ENCODE data around the gene IL1RAPL2.

DNA sequence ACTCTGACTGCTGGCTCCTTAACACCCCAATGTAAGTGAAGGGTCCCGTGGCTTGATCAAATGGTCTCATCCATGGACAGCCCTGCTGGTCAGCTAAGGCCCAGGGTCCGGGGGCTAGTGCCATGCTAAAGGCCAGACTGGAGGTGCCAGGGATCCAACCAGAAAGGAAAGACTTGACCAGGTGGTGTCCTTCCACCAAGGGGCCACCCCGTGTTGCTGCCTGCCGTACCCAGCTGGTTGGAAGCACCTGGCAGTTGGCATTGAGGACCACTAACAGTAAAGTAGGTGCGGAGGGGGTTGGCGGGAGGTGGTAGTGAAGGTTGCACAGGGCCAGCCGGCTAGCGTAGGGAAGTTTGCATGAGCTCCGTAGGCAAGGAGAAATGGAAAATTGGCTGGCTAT lies 1.7 kb upstream of the IL1RAPL2 start:
- TF ChIP-seq, protein P1, sequence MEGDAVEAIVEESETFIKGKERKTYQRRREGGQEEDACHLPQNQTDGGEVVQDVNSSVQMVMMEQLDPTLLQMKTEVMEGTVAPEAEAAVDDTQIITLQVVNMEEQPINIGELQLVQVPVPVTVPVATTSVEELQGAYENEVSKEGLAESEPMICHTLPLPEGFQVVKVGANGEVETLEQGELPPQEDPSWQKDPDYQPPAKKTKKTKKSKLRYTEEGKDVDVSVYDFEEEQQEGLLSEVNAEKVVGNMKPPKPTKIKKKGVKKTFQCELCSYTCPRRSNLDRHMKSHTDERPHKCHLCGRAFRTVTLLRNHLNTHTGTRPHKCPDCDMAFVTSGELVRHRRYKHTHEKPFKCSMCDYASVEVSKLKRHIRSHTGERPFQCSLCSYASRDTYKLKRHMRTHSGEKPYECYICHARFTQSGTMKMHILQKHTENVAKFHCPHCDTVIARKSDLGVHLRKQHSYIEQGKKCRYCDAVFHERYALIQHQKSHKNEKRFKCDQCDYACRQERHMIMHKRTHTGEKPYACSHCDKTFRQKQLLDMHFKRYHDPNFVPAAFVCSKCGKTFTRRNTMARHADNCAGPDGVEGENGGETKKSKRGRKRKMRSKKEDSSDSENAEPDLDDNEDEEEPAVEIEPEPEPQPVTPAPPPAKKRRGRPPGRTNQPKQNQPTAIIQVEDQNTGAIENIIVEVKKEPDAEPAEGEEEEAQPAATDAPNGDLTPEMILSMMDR (IDR thresholded peaks at IDR 0.05; ENCODE audit: low read depth, low read length) = no peak
- TF ChIP-seq EZH2phosphoT487 (IDR thresholded peaks at IDR 0.05; ENCODE audit: low read depth) = no peak

All from OCI-LY3 (cell line).